Hematopoietic multipotent progenitor cell treated with erythropoietin and hydrocortisone succinate and interleukin-3 and kit ligand, for 8 days (in vitro differentiated cells): Measurements from ENCODE around the gene CACNA1D.

Experiments used
- DNase-seq: peaks from one replicate; pipeline ENCODE4 v3.0.0-alpha.2; 2015

Gene CACNA1D

DNA sequence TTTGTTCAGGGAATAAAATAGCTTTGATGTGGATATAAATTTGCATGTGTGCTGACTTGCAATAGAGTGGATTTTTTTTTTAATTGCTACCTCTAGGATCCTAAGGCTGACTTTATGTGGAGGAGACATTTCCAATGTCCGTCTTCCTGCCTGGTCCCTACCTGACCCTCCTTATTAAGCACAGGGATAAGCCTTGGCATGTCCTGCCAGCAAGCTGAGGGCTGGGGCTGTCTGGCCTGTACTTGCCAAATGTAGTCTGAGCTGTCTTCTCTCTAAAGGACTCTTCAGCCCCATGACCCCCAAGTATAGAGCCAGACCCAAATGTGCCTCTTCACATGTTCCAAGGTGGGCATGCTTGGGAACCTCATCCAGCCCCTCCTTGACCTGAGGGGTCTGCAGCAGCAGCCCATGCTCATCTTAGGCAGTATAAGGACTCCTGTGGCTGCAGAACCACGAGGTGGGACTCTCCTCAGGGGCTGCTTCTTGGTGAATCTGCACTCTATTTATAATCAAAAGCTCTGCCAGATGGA is 88.8 kb downstream of the CACNA1D start:
- no peak for DNase-seq

DNA sequence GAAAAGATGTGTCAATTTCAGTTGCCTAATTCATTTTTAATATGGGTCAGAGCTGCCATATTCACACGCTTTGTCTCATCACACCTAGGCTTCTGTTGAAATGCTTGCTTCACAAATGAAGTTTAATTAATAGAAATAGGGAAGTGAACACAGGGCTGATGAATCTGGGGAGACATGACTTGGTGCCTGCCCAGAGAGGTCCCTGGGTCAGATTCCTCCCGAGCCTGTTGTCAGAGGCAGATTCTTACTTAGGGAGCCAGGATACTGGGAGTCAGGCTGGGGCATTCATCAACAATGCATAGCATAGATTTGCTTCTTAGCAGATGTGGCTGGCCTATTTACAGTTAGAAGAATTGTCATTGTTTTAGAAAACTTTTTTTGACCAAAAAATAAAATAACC is 90.6 kb downstream of the CACNA1D start:
- DNase-seq: no peak

DNA sequence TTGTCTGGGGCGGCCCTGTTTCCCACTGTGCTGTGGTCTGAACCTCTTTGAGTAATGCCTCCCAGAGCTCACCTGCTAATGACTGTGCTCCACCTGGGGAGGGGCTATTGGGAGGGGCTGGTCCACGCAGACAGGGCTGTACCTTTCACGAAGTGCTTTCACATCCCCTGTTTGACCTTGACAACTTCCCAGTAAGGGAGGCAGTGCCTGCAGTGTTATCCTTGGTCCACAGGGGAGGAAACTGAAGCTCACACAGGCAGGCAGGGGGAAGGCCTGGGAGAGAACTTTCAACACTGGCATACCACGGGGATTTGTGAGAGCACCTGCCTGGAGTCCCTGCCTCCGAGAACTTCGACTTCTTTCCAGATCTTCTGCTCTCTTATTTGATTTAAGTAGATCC is 91.2 kb downstream of the CACNA1D start:
- no peak for DNase-seq

DNA sequence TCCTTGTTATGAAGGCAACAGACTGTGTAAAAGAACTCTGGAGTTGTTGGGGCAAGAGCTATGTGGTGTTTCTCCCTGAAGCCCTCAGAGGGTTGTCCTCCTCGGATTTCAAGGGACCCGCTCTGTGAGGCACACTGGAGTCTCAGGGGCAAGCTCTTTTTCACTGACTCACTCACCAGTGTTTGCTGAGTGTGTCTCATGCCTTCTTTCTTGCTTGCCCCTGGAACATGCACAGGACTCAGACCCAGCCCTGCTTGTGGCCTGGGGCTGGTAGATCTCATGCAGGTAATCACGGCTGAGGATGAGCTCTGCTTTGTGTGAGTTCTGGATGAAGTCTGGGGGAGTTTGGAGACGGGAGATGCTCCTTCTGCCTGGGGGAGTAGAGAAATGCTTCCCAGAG is 93.7 kb downstream of the CACNA1D start:
- DNase-seq: no peak

DNA sequence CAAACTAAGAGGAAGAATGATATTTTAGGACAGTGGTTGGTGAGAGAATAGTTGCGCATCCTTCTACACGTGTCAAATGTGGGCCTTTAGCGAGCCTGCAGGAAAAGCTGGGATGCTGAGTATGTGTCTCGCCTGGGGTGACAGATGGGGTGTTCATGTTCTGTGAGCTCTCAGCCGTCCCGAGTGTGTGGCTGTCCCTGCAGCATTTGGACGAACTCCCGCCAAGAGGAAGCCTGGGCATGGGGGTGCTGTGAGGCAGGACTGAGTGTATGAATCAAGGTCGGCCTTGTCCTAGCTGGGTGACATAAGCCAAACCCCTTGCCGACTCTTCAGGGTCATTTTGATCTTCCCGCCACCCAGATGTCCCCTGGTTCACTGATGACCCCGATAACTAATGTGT is 94.8 kb downstream of the CACNA1D start:
- no peak for DNase-seq

DNA sequence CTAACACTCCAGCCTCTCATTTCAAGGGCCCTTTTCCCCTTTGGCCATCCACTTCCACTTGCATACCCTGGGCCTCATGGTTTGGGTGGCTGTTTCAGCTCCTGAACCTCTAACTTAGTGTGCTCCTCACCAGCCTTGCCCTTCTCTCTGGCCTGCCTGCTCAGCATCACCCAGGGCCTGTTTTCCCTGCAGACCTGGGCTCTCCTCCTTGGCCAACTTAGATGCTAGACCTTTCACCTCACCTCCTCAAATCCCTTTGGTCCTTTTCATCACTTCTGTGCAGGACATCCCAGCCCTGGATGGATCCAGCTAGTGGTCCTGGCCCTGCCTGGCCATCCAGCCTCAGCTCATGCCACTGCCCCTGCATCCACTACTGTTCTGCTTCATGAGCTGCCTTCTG is 95.4 kb downstream of the CACNA1D start:
- no peak for DNase-seq

DNA sequence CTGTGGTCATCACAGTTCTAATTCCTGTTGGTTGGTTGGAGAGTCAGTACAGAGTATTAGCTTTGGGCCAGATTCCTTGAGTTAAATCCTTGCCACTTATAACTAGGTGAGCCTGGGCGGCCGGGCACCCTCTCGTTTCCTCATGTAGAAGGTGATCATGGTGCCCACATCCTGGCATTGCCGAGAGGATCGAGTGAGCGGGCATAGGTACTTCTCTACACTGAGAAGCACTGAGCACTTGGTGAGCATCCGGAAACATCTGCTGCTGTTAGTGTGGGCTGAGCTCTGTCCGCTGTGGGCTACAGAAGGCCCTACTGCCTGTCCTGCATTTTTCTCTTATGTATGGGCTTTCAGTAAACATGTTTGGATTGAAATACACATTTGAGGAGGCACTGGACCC is 96.2 kb downstream of the CACNA1D start:
- no peak for DNase-seq

DNA sequence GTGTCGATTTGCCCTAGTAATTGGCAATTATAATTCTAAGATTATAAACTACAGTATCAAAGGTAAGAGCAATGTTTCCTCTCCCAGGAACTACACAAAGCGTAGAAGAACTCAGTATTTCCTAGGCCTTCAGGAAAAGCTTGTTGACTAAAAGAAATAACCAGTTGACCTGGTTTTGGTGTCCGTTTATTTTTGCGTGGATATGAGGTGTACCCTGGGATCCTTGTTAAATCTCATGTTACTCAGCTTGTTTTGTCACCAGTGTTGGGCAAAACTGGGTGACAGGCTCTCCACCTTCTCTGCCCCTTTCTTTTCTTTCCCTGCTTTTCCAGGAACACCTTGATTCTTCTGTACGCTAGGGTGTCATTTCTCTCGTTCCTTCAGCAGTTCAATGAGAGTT is 97.2 kb downstream of the CACNA1D start:
- no peak for DNase-seq

DNA sequence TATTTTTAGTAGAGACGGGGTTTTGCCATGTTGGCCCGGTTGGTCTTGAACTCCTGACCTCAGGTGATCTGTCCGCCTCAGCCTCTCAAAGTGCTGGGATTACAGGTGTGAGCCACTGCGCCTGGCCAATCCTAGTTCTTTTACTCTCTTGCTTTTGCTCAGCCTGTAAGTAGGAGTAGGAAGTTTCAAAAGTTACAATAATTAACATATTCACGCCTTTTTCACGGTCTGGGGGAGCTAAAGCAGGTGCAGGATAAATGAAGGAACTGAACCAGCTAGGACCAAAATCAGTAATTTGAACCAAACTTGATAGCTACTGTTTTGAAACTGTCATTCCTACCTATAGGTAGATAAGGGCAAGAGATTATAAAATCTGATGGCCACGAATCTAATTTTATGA is 98.5 kb downstream of the CACNA1D start:
- DNase-seq: no peak

DNA sequence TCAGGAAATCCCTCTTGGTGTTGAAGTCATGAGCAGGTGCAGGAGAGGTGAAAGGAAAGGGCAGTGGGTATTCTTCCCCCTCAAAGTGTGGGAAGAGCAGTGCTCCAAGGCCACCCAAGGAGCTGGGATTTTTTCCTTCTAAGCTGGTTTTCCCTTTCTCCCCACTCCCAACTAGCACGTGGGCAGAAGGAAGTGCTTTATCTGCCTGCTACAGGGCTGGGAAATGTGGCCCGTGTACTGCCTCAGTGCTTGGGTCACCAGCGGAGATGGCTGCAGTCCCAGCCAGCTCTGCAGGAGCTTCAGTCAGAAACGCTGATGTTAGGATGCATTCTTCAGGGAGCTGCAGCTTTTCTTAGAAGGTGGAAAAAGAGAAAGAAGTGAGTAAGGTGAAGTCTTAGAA is 99.2 kb downstream of the CACNA1D start:
- DNase-seq: no peak

DNA sequence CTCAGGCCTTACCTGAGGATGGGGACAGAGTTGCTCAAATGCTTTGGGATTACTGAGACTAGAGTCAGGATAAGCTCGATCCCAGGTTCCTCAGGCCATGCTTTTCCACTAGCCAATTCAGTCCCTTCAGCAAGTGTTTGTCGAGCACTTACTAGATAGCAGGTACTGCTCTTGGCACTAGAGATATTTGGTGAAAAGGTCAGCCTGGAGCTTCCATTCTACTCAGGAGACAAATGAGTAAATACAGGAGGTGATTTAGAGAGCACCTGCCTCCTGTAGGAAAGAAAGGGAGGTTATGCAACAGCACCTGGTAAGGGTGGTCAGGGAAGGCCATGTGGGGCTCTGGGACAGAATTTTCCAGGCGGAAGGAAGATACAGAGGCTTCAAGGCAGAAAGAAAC is 99.9 kb downstream of the CACNA1D start:
- DNase-seq: no peak

DNA sequence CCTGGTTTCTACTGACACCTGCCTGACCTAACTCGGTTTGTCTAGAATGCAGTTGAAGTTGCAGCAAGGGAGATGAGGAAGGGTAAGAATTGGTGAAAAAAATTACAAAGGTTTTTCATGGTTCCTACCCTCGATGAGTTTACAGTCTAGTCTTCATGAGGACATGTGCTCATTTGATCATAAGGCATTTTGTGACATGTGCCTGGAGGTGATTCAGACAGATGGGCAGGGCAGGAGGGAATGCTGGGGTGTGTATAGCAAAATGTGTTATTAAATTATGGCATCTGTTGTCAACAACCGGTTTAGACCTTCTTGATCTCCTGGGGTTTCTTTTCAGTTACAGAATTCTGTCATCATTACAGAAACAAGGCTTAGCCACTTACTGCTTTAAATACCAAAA is 101.2 kb downstream of the CACNA1D start:
- no peak for DNase-seq

DNA sequence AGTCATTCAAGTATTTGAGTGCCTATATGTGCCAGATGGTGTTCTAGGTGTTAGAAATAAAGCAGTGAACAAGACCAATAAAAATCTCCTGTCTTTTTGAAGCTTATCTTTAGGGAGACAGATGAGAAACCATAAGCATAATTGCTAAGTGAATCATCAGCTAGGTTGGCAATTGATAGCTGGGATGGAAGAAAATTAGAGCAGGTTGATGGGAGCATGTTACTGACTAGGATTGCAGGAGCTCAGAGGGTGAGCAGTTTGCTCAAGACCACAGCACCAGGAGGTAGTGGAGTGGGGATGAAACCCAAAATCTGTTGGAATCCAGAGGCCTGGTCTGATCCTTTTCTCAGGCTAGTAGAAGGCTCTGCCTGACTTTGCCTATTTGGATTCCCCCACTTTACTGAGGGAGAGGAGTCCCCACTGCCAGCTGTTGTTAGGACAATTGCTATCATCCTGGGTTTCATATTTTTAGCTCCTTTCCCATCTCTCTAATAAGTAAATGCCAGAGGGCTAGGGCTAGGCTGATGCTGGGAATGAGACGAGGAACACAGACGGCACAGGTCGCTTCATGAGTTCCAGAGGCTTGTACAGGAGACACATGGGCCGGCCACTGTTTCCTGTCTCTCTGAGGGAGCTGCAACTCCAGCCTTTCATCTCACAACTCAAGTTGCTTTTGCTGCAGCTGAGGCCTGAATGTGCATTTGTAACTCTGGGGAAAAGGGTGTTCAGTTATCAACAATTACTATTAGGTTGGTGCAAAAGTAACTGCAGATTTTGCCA is 102.9 kb downstream of the CACNA1D start:
- no peak for DNase-seq

DNA sequence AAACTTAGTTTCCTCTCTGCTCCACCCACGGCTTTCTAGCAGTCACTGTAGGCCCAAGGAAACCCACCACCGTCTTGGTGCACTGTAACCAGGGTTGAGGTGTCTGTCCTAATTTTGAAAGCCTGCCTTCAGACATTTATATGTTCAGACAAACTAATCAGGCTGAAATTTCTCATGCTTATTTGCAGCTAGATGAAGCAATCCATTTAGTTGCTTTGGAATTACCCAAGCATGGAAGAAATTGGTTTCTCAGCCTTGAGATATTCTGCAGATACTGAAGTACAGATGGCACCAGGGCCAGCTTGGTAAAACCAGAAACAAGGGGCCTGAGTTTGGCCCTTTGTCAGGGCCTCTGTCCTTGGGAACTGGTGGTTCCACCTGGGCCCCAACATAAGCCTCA is 105.4 kb downstream of the CACNA1D start:
- no peak for DNase-seq

DNA sequence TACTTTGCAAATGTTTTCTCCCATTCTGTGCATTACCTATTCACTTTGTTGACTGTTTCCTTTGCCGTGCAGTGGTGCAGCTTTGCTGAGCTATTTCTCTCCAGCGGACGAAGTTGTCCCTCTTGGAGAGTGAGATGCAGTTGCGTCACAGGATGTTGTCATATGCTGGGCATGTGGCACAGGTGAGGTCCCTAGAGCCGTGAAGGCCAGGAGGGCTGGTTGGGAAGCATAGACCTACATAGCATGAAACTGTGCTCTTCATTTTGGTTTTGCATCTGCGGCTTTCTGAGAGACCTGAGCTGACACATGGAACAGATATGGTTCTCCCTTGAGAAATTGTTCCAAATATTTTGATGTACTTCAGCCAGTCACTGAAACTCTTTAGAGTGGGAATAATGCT is 108.5 kb downstream of the CACNA1D start:
- no peak for DNase-seq

DNA sequence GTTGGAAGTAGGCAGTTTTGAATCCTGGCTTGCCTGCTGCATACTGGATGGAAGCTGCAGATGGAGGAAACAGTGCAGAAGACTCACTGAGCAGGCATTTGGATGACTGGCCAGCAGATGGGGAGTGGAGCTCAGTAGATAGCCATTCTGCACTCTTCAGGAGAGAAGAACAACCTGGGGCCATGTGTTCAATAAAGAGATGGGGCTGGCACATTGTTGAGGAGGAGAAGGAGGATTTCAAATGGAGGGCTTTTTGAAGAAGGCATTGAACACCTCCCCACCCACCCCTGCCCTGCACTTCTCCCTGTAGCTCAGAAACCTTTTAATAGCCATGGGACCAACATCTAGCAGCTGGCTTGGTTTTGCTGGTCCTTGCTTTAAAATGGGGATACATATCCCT is 109.8 kb downstream of the CACNA1D start:
- DNase-seq: no peak

DNA sequence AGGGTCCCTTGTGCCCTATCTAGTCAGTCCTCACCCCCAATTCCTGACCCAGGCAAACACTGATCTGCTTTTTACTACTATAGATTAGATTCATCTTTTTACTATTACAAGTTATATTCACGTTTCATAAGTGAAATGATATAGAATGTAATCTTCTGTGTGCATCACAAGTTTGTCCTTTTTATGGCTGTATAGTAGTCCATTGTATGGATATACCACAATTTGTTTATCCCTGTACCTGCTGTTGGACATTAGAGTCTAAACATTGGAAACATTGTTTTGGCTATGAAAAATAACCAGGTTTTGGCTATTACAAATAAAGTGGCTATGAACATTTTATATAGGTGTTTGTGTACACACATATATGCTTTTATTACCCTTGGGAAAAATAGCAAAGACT is 112.4 kb downstream of the CACNA1D start:
- no peak for DNase-seq

DNA sequence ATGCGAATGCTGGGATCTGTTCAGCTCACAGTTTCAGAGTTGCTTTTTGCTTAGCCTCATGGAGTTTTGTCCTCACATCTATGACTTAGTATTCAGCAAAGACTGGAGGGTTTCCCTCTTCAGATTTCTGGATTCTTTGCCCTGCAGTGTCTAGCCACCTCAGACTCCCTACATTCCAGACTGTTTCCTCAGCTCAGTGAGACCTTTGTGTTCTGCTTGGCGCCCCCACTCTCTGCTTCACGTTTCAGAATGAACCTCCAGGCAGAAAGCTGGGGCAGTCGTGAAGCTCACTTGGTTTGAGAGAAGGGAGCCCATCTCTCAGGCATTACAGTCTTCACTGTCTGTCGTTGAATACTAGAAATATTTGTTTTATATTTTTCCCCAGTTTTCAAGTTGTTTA is 118.1 kb downstream of the CACNA1D start:
- DNase-seq: no peak

DNA sequence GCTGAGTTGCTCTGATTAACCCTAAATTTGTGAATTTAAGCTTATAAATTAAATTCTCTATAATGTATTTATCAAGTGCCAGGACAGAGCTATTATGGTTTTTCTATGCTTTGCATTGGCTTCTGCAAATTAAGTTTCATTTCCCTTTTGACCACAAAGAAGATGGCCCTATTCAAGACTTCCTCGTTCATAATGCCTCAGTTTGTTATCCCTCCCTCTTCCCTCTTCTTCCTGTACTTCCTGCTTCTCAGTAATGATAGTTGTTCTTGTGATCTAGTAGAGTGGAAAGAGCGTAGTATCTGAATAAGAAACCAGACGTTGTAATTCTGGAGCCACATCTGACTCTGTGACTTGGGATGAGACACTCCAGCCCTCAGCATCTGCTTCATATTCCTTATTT is 118.7 kb downstream of the CACNA1D start:
- DNase-seq: no peak

DNA sequence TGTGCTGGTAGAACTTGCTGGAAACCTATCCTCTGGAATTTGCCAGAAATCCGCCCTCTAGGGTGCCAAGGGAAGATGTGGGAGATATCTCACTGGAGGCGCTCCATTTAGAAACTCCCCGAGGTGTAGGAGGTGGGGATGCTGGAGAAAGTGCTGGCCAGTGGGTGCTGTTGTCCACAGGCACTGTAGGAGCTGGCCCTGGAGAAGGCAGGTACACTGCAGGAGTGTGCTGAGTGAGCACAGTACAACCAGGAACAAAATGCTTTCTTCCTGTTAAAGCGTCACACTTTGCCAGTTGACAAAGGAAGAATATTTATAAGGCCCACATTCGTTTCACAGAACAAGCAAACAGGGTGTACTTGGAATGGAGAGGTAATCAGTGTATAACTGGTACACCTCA is 119.9 kb downstream of the CACNA1D start:
- no peak for DNase-seq

DNA sequence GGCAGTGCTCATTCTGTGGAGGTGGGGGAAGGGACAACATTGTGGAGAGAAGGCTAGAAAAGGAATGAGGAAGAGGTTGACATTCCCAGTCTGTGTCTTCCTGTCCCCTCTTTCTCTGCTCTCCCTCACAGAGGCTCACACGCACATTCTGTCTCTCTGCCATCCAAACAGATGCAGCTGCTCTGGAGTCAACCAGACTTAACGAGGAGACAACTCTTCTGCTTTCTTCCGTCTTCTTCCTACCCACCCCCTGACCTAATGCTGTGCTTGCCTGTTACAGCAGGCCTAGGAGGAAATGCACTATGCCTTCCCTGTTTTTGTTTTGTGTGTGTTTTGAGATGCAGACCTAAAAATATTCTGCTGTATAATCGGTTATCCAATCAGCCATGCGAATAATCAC is 121.9 kb downstream of the CACNA1D start:
- no peak for DNase-seq

DNA sequence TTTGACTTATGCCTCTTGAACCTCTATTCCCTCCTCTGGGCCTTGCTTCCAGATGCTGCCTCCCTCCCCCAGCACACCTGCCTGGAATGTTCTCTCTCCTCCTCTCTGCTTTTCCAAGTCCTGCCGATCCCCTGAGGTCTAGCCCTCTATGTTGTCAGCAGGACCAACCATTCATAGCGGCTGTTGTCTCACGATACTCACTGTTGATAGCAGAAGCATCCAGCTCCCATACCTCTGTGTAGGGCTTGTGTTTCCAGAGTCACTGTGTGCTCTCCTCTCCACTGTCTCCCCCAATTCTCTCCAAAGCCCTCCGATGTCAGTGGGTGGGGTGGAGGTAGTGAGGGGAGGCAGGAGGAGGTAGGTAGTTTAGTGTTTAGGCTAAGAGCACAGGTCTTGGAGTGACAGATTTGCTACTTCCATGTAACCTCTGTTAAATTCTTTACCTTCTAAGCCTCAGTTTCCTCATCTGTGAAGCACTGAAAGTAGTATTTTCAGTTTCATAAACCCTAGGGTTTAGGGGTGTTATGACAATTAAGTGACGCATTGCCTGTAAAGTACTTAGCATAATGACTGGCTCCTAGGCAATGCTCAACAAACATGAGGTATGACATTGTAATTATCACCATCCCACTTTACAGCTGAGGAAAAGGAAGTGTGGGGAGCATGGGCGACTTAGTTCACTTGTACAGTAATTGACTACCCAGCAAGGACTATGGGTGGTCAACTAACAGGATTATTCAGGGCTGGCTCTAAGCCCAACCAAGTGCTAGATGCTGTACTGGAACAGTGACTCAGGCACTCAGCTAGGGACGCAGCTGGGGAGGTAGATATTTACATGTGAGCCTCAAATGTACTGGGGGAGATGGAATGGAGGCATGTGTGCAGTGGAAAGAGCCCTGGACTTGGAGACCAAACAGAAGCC is 122.8 kb downstream of the CACNA1D start:
- DNase-seq: no peak

DNA sequence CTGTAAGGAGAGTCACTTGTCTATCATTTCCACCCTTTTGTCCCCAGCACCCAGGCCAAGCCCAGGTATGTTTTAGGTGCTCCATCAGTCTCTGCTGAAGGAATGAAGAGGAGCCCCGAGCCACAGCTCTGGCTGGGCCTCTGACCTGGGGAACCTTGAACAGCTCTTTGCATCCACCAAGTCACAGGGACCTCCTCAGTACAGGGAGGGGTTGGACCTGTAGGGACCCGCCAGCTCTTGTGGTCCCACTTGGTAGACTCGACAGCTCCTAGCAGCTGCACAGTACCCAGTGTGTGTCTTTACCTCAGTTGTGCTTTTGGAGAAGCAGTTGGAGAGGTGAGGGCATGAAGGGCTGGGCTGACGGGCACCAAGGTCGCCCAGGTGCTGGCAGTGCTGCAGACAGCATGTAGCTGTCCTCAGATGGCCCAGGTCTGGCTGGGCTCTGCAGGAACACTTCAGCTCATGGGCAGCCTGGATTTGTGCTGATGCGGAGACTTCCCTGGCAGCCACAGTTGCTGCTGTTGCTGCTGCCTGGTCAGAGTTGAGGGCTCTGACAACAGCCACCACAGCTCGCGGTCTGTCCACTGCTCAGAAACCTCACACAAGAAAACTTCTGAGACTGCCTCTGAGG is 123.6 kb downstream of the CACNA1D start:
- DNase-seq: no peak

DNA sequence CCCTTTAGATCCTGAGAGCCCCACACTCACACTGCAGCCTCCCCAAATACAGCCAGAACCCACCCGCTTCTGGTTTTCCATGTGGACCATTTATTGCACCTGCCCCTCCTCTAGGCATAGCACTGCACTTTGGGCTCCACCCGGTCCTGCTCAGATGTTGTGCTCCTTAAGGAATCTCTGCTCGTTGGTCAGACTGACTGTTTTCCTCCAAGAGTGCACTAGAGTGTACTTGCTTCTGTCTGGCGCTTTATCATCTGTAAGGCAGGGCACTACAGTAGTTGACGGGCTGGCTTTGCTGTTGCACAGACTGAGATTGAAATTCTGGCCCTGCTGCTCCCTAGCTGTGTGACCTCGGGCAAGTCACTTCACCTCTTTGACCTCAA is 124.1 kb downstream of the CACNA1D start:
- DNase-seq: no peak
